ENCODE measurements around the gene CACNA2D3. TPM values are rescaled to one million over a fixed set of nuclear protein-coding genes. Genes with fewer than 3 reads are reported as not detected.

CACNA2D3 gene
- total RNA-seq, 1 donor from 2014 or later = 0.17 TPM

- DNase-seq (ENCODE audit: low read depth) = no peak
- Histone ChIP-seq H3K36me3 (ENCODE audit: control insufficient read depth, insufficient read depth, low read length) (no peaks in the 10 kb centered on the region), H3K27me3 (ENCODE audit: control insufficient read depth, insufficient read depth, low read length) (no peaks in the 10 kb centered on the region), H3K4me3 (ENCODE audit: low read depth, low read length) (no peak overlapping the region)
- TF ChIP-seq CTCF (IDR thresholded peaks at IDR 0.05; ENCODE audit: insufficient read depth, low read length, poor library complexity, severe bottlenecking) = no peak
These were observed 835.4 kb downstream of the CACNA2D3 start for GRCh38 chr3:54957711-54958110.

GRCh38 chr3:54960082-54960481, 837.7 kb downstream of the CACNA2D3 start:
- H3K4me3 ChIP-seq (ENCODE audit: low read depth, low read length) = no peak overlapping the region
- DNase-seq (ENCODE audit: low read depth) = no peak
- no peak for TF ChIP-seq CTCF (IDR thresholded peaks at IDR 0.05; ENCODE audit: insufficient read depth, low read length, poor library complexity, severe bottlenecking)
- H3K27me3 ChIP-seq (ENCODE audit: control insufficient read depth, insufficient read depth, low read length) = no peaks in the 10 kb centered on the region
- no peaks in the 10 kb centered on the region for H3K36me3 ChIP-seq (ENCODE audit: control insufficient read depth, insufficient read depth, low read length)

GRCh38 chr3:54960701-54961100, 838.3 kb downstream of the CACNA2D3 start:
- DNase-seq (ENCODE audit: low read depth) = no peak
- no peaks in the 10 kb centered on the region for H3K27me3 ChIP-seq (ENCODE audit: control insufficient read depth, insufficient read depth, low read length)
- H3K36me3 ChIP-seq (ENCODE audit: control insufficient read depth, insufficient read depth, low read length) = no peaks in the 10 kb centered on the region
- no peak for TF ChIP-seq CTCF (IDR thresholded peaks at IDR 0.05; ENCODE audit: insufficient read depth, low read length, poor library complexity, severe bottlenecking)
- no peak overlapping the region for H3K4me3 ChIP-seq (ENCODE audit: low read depth, low read length)

GRCh38 chr3:54962200-54962599, 839.8 kb downstream of the CACNA2D3 start:
- H3K4me3 ChIP-seq (ENCODE audit: low read depth, low read length) = no peak overlapping the region
- no peak for TF ChIP-seq CTCF (IDR thresholded peaks at IDR 0.05; ENCODE audit: insufficient read depth, low read length, poor library complexity, severe bottlenecking)

GRCh38 chr3:54963641-54964040, 841.3 kb downstream of the CACNA2D3 start:
- TF ChIP-seq CTCF (IDR thresholded peaks at IDR 0.05; ENCODE audit: insufficient read depth, low read length, poor library complexity, severe bottlenecking) = no peak

More at GRCh38 chr3:54962200-54962599, 839.8 kb downstream of the CACNA2D3 start:
- no peak for DNase-seq (ENCODE audit: low read depth)
- Histone ChIP-seq H3K36me3 (ENCODE audit: control insufficient read depth, insufficient read depth, low read length) (no peaks in the 10 kb centered on the region), H3K27me3 (ENCODE audit: control insufficient read depth, insufficient read depth, low read length) (no peaks in the 10 kb centered on the region)

GRCh38 chr3:54964081-54964480, 841.7 kb downstream of the CACNA2D3 start:
- no peaks in the 10 kb centered on the region for H3K36me3 ChIP-seq (ENCODE audit: control insufficient read depth, insufficient read depth, low read length)
- no peak for DNase-seq (ENCODE audit: low read depth)
- H3K27me3 ChIP-seq (ENCODE audit: control insufficient read depth, insufficient read depth, low read length) = no peaks in the 10 kb centered on the region
- no peak for TF ChIP-seq CTCF (IDR thresholded peaks at IDR 0.05; ENCODE audit: insufficient read depth, low read length, poor library complexity, severe bottlenecking)
- H3K4me3 ChIP-seq (ENCODE audit: low read depth, low read length) = no peak overlapping the region

More at GRCh38 chr3:54963641-54964040, 841.3 kb downstream of the CACNA2D3 start:
- no peaks in the 10 kb centered on the region for H3K36me3 ChIP-seq (ENCODE audit: control insufficient read depth, insufficient read depth, low read length)
- no peaks in the 10 kb centered on the region for H3K27me3 ChIP-seq (ENCODE audit: control insufficient read depth, insufficient read depth, low read length)
- no peak for DNase-seq (ENCODE audit: low read depth)
- no peak overlapping the region for H3K4me3 ChIP-seq (ENCODE audit: low read depth, low read length)
